MCF 10A (cell line): ENCODE measurements around the gene MOCS1. TPM values are rescaled to one million over a fixed set of nuclear protein-coding genes. Genes with fewer than 3 reads are reported as not detected.

Source experiments
- BruUV-seq: library from RNA; stranded (reverse); fragments of 400-500 nt; replicated peaks from 2 replicates; lab custom pipeline; 2021; lab: Mats Ljungman, UMichigan
- CTCF ChIA-PET: fragments of 300-600 bp; sonication (Branson Sonifier 250); formaldehyde crosslinking; extraction: SDS; loops from one replicate; lab custom pipeline; 2021; ENCODE audit warnings: antibody characterized with exemption, inconsistent platforms; lab: Yijun Ruan, JAX
- POLR2A ChIA-PET: fragments of 300-600, 350-650 bp; sonication (Branson Sonifier 250); formaldehyde crosslinking; extraction: SDS; loops from one replicate; lab custom pipeline; 2020; ENCODE audit warnings: antibody characterized with exemption, inconsistent platforms; lab: Yijun Ruan, JAX
- DNase-seq: peaks from one replicate; pipeline ENCODE4 v3.0.0-alpha.2; 2018; ENCODE audit not compliant: unreplicated experiment
- H3K27ac Mint-ChIP-seq: one replicate; pipeline ENCODE4 v1.8.0; 2022; ENCODE audit warnings: mild to moderate bottlenecking, low read depth, mixed read lengths; ENCODE audit not compliant: unreplicated experiment
- H3K27me3 Mint-ChIP-seq: one replicate; pipeline ENCODE4 v1.8.0; 2022; ENCODE audit warnings: mixed read lengths; ENCODE audit not compliant: insufficient read depth, unreplicated experiment
- H3K36me3 Mint-ChIP-seq: one replicate; pipeline ENCODE4 v1.8.0; 2022; ENCODE audit warnings: mild to moderate bottlenecking, moderate library complexity, mixed read lengths; ENCODE audit not compliant: insufficient read depth, unreplicated experiment
- H3K4me1 Mint-ChIP-seq: one replicate; pipeline ENCODE4 v1.8.0; 2022; ENCODE audit warnings: mixed read lengths; ENCODE audit not compliant: insufficient read depth, unreplicated experiment
- H3K4me3 Mint-ChIP-seq: one replicate; pipeline ENCODE4 v1.8.0; 2022; ENCODE audit warnings: mild to moderate bottlenecking, moderate library complexity, mixed read lengths; ENCODE audit not compliant: unreplicated experiment
- H3K9me3 Mint-ChIP-seq: one replicate; pipeline ENCODE4 v1.8.0; 2022; ENCODE audit warnings: mixed read lengths; ENCODE audit not compliant: unreplicated experiment
- intact Hi-C: fragments of 100-400 bp; cut with micrococcal nuclease; formaldehyde crosslinking; loops from 2 replicates; pipeline ENCODE4 v1.14.1; 2022
- total RNA-seq: library from RNA; stranded (reverse); gene quantifications from 2 replicates; pipeline ENCODE4 v1.2.3, GENCODE V29; 2022
- TF ChIP-seq, protein P1 (sequence below): fragments of 200-600 bp; IDR thresholded peaks from one replicate; pipeline ENCODE4 v1.8.0; 2022; ENCODE audit warnings: antibody characterized with exemption, mild to moderate bottlenecking; ENCODE audit not compliant: unreplicated experiment

MOCS1 gene
- total RNA-seq, 1 experiment from 2014 or later = 5.3 TPM

DNA sequence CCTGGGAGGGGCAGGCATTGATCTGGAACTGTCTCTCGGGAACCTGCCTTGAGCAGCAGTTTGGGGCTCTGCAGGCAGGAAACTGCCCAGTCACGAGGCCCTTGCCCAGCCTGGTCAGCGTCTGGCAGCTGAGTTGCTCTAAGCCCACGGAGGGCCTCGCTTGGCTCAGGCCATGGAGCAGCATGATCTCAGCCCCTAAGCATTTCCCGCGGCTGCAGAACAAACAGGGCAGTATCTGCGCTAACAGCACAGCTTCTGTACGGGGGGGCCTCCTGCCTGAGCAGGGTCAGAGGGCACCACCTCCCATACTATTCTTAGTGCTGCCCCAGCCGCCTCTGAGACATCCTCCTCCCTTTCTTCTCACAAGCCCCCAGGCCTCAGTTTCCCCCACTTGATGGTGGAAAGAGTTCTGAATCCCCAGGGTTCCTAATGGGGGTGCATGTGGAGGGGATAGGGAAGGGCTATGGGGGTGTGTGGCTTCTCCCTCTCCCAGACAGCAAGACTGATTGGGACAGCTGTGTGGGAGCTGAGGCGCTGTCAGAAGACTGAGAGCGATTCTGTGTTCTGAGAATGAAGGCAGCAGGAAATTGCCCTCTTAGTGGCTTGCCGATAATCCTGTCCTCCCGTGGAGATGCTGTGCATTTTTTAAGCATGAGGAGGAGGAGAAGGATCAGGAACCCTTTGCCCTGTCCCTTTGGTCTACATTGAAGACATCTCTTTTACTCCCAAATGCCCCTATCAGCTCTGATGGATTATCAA is 46.4 kb downstream of the MOCS1 start:
- DNase-seq = no peak
- H3K4me3 Mint-ChIP-seq = no peak overlapping the region
- H3K27me3 Mint-ChIP-seq = no peaks in the 10 kb centered on the region
- no TSS peak for BruUV-seq
- intact Hi-C loops = no loop called here
- H3K36me3 Mint-ChIP-seq = no peaks in the 10 kb centered on the region
- ChIA-PET POLR2A (no interaction called here), CTCF (interaction anchor here (0.7 to 1.1 kb wide), 2 partner anchors 25 to 512 kb away, joined by 3 to 4 read pairs; no protein-coding TSS in a partner anchor)
- H3K9me3 Mint-ChIP-seq = no peaks in the 10 kb centered on the region
- H3K4me1 Mint-ChIP-seq = no peaks in the 10 kb centered on the region
- no peak overlapping the region for H3K27ac Mint-ChIP-seq
- TF ChIP-seq, protein P1, sequence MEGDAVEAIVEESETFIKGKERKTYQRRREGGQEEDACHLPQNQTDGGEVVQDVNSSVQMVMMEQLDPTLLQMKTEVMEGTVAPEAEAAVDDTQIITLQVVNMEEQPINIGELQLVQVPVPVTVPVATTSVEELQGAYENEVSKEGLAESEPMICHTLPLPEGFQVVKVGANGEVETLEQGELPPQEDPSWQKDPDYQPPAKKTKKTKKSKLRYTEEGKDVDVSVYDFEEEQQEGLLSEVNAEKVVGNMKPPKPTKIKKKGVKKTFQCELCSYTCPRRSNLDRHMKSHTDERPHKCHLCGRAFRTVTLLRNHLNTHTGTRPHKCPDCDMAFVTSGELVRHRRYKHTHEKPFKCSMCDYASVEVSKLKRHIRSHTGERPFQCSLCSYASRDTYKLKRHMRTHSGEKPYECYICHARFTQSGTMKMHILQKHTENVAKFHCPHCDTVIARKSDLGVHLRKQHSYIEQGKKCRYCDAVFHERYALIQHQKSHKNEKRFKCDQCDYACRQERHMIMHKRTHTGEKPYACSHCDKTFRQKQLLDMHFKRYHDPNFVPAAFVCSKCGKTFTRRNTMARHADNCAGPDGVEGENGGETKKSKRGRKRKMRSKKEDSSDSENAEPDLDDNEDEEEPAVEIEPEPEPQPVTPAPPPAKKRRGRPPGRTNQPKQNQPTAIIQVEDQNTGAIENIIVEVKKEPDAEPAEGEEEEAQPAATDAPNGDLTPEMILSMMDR = no peak

- no peaks in the 10 kb centered on the region for H3K27me3 Mint-ChIP-seq
- intact Hi-C loops = no loop called here
These were observed 47.4 kb downstream of the MOCS1 start for GRCh38 chr6:39886871-39887270.

GRCh38 chr6:39885691-39886090 is 48.6 kb downstream of the MOCS1 start:
- ChIA-PET POLR2A (no interaction called here), CTCF (interaction anchor here (1.6 kb wide), 1 partner anchor 507 kb away, joined by 11 read pairs; no protein-coding TSS in a partner anchor)
- peaks cover 4% of the 10 kb centered on the region for H3K4me1 Mint-ChIP-seq
- no peak for DNase-seq
- H3K27ac Mint-ChIP-seq = no peak overlapping the region
- no peaks in the 10 kb centered on the region for H3K36me3 Mint-ChIP-seq
- no peak overlapping the region for H3K4me3 Mint-ChIP-seq
- H3K9me3 Mint-ChIP-seq = no peaks in the 10 kb centered on the region
- TF ChIP-seq, protein P1 = no peak
- no TSS peak for BruUV-seq
- H3K27me3 Mint-ChIP-seq = no peaks in the 10 kb centered on the region
- intact Hi-C loops = no loop called here

More at GRCh38 chr6:39886871-39887270, 47.4 kb downstream of the MOCS1 start:
- DNase-seq = no peak
- H3K4me1 Mint-ChIP-seq = peaks cover 4% of the 10 kb centered on the region
- BruUV-seq = no TSS peak
- H3K36me3 Mint-ChIP-seq = no peaks in the 10 kb centered on the region
- H3K9me3 Mint-ChIP-seq = no peaks in the 10 kb centered on the region
- H3K4me3 Mint-ChIP-seq = no peak overlapping the region
- TF ChIP-seq, protein P1 = no peak
- H3K27ac Mint-ChIP-seq = no peak overlapping the region
- ChIA-PET POLR2A (no interaction called here), CTCF (no interaction called here)

GRCh38 chr6:39884696-39885095 is 49.6 kb downstream of the MOCS1 start:
- CTCF ChIA-PET = interaction anchor here (0.6 to 1.6 kb wide), 3 partner anchors 318 to 1455 kb away, joined by 3 to 11 read pairs (median 4); no protein-coding TSS in a partner anchor
- intact Hi-C loops = no loop called here
- no peaks in the 10 kb centered on the region for H3K27me3 Mint-ChIP-seq

More at GRCh38 chr6:39884696-39885095, 49.6 kb downstream of the MOCS1 start:
- H3K4me1 Mint-ChIP-seq = peaks cover 4% of the 10 kb centered on the region
- no peak overlapping the region for H3K27ac Mint-ChIP-seq
- DNase-seq = no peak
- TF ChIP-seq, protein P1 = no peak
- no TSS peak for BruUV-seq
- no peak overlapping the region for H3K4me3 Mint-ChIP-seq
- no peaks in the 10 kb centered on the region for H3K9me3 Mint-ChIP-seq
- no peaks in the 10 kb centered on the region for H3K36me3 Mint-ChIP-seq
- POLR2A ChIA-PET = interaction anchor here (0.8 kb wide), 1 partner anchor 436 kb away, joined by 3 read pairs; no protein-coding TSS in a partner anchor
